CD4-positive, alpha-beta memory T cell (primary cell): ENCODE data around the gene SMC4. TPM values are rescaled to one million over a fixed set of nuclear protein-coding genes. Genes with fewer than 3 reads are reported as not detected.

Experiments used
- CTCF ChIA-PET: fragments of 350-600 bp; sonication (Branson Sonifier 250); formaldehyde crosslinking; loops from one replicate; lab custom pipeline; 2021; ENCODE audit warnings: inconsistent platforms; ENCODE audit not compliant: partially characterized antibody; lab: Charles Lee
- POLR2A ChIA-PET: fragments of 350-600 bp; sonication (Branson Sonifier 250); formaldehyde crosslinking; loops from one replicate; lab custom pipeline; 2021; ENCODE audit not compliant: partially characterized antibody; lab: Charles Lee
- DNase-seq, 5 donors: peaks; one replicate each; pipeline versions ENCODE4 v3.0.0 to v3.0.0-alpha.2; 2020 to 2022; ENCODE audit warnings: mixed read lengths in 1 of 5
- H3K27ac ChIP-seq: one replicate; pipeline ENCODE4 v1.7.0; 2013; ENCODE audit warnings: low read depth, low read length
- H3K27me3 ChIP-seq: 2 replicates; pipeline ENCODE4 v1.7.0; 2013; ENCODE audit warnings: mild to moderate bottlenecking, low read length, moderate library complexity; ENCODE audit not compliant: insufficient read depth
- H3K36me3 ChIP-seq: 2 replicates; pipeline ENCODE4 v1.7.0; 2013; ENCODE audit warnings: mild to moderate bottlenecking, low read length, moderate library complexity; ENCODE audit not compliant: insufficient read depth
- H3K4me1 ChIP-seq: 2 replicates; pipeline ENCODE4 v1.7.0; 2013; ENCODE audit warnings: mild to moderate bottlenecking, low read length, moderate library complexity; ENCODE audit not compliant: insufficient read depth
- H3K4me3 ChIP-seq, 2 donors: one replicate each; pipeline ENCODE4 v1.7.0; 2013; ENCODE audit warnings: low read length in 2 of 2, mild to moderate bottlenecking in 1 of 2
- H3K9me3 ChIP-seq, 2 donors: one replicate each; pipeline ENCODE4 v1.7.0; 2013; ENCODE audit warnings: low read length in 2 of 2, control low read depth in 1 of 2; ENCODE audit not compliant: control insufficient read depth in 1 of 2
- H3K27ac Mint-ChIP-seq, 7 donors: one replicate each; pipeline ENCODE4 v1.8.0; 2020 to 2021; ENCODE audit warnings: mixed read lengths in 7 of 7, mild to moderate bottlenecking in 6 of 7, inconsistent platforms in 3 of 7, moderate library complexity in 3 of 7
- H3K27me3 Mint-ChIP-seq, 2 donors: one replicate each; pipeline ENCODE4 v1.8.0; 2020 to 2021; ENCODE audit warnings: mixed read lengths in 2 of 2
- H3K36me3 Mint-ChIP-seq, 2 donors: one replicate each; pipeline ENCODE4 v1.8.0; 2020 to 2021; ENCODE audit warnings: mixed read lengths in 2 of 2, inconsistent platforms in 1 of 2, mild to moderate bottlenecking in 1 of 2
- H3K4me1 Mint-ChIP-seq, 4 donors: one replicate each; pipeline ENCODE4 v1.8.0; 2020 to 2021; ENCODE audit warnings: mixed read lengths in 4 of 4, mild to moderate bottlenecking in 1 of 4
- H3K4me3 Mint-ChIP-seq, 8 donors: one replicate each; pipeline ENCODE4 v1.8.0; 2020 to 2021; ENCODE audit warnings: mixed read lengths in 8 of 8, mild to moderate bottlenecking in 7 of 8, moderate library complexity in 6 of 8, inconsistent platforms in 3 of 8
- H3K9me3 Mint-ChIP-seq, 8 donors: one replicate each; pipeline ENCODE4 v1.8.0; 2020 to 2021; ENCODE audit warnings: mixed read lengths in 8 of 8, mild to moderate bottlenecking in 5 of 8, inconsistent platforms in 3 of 8, moderate library complexity in 1 of 8
- intact Hi-C: fragments of 100-400 bp; cut with micrococcal nuclease; formaldehyde crosslinking; loops from one replicate; pipeline ENCODE4 v1.15.1; 2023
- polyA plus RNA-seq, 2 donors: library from polyadenylated mRNA; unstranded; fragments of 300-500 nt; fragmentation: Illumina TruSeq; gene quantifications; one replicate each; pipeline ENCODE4 v1.2.3, GENCODE V29; 2021
- total RNA-seq, 2 experiments: library from RNA; stranded (reverse); gene quantifications; one replicate each; pipeline ENCODE4 v1.2.3, GENCODE V29; 2021

Gene SMC4
- total and polyA plus RNA-seq, 4 experiments from 2014 or later: 33.2 to 74.3 (median 66.7) TPM

DNA sequence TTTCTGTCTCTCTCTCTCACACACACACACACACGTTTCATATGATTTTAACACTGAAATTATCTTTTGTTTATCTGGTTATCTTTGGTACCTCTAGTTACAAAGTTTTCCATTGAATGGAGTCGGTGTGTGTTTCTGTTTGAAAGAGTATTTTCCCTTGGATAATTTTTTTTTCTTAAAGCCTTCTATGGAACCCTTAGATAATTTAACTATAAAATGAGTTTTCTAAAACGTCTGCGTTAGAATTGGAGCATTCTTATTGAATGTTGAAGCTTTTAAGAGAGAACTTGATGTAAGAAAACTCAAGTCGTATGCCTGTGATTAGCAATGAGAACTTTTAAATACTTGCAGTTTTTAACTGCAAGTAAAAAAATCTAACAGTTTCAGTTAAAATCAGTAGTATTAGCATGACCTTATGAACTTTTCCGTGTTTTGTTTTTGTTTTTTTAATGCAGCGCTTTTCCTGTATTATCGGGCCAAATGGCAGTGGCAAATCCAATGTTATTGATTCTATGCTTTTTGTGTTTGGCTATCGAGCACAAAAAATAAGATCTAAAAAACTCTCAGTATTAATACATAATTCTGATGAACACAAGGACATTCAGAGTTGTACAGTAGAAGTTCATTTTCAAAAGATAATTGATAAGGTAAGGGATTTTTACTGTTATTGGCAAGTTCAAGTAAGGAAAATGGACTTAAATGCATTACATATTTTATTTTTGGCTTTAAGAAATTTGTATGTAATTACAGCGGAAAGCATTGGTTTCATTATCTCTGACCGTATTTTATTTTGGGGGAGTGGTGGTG lies 3.0 kb downstream of the SMC4 start:
- Mint-ChIP-seq H3K27ac (peak overlapping the region; percentile 6 to 89 (median 70)), H3K4me1 (peaks cover 30 to 53% (median 36%) of the 10 kb centered on the region in 4 donors), H3K36me3 (peaks cover 4 to 40% of the 10 kb centered on the region in 2 donors), H3K9me3 (peaks cover 0 to 11% (median under 1%) of the 10 kb centered on the region in 8 donors), H3K4me3 (peak overlapping the region; percentile 69 to 98 (median 92)), H3K27me3 (no peaks in the 10 kb centered on the region)
- Histone ChIP-seq H3K4me1 (peaks cover 41% of the 10 kb centered on the region), H3K9me3 (no peaks in the 10 kb centered on the region), H3K36me3 (no peaks in the 10 kb centered on the region), H3K27ac (peak overlapping the region; percentile 91), H3K27me3 (no peaks in the 10 kb centered on the region), H3K4me3 (peak overlapping the region in 1 of 2 donors; percentile 15)
- peak in 1 of 5 donors; percentile 4 for DNase-seq
- CTCF ChIA-PET: interaction anchor here (1.0 to 2.6 kb wide), 5 partner anchors 9 to 413 kb away, joined by 4 to 21 read pairs (median 6); partner anchors contain the start of genes IL12A and TRIM59
- POLR2A ChIA-PET: interaction anchor here (0.6 to 3.1 kb wide), 5 partner anchors 10 to 285 kb away, joined by 3 to 9 read pairs (median 4); partner anchors contain the start of genes KPNA4 and TRIM59
- intact Hi-C loops: loop anchor here (5.0 kb wide), 1 partner anchor 175 kb away; the partner anchor contains the start of gene C3orf80

DNA sequence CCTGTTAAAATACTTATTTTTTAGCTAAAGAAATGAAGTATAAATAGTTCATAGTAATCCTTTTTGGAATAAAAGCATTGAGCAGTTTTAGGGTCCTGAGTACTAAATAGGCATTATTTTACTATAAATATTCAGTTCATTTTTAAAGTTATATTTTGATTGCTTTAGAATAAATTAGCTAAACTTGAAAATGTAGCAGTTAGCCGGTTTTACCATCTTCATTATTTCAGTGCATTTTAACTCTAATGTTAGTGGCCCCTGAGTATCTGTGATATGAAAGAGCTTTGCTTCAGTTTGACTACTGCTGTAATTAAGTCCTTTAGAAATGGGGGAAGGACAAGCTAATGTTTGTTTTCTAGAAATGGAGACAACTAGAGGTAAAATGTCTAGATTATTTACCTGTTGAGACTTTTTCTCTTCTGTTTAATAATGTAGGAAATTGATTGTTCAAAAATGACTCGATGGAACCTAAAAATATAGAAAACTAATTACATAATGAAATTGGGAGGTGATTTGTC lies 3.6 kb downstream of the SMC4 start:
- no peaks in the 10 kb centered on the region for H3K9me3 ChIP-seq
- Mint-ChIP-seq H3K4me1 (peaks cover 29 to 51% (median 36%) of the 10 kb centered on the region in 4 donors), H3K36me3 (peaks cover 4 to 42% of the 10 kb centered on the region in 2 donors), H3K27ac (peak overlapping the region in 5 of 7 donors; percentile 22 to 85 (median 66)), H3K4me3 (peak overlapping the region; percentile 70 to 98 (median 92)), H3K27me3 (no peaks in the 10 kb centered on the region), H3K9me3 (peaks cover 0 to 11% (median under 1%) of the 10 kb centered on the region in 8 donors)
- intact Hi-C loops: loop anchor here (5.0 kb wide), 1 partner anchor 176 kb away; the partner anchor contains the start of gene C3orf80
- ChIA-PET POLR2A (interaction anchor here (0.6 to 3.1 kb wide), 6 partner anchors 9 to 364 kb away, joined by 3 to 9 read pairs (median 4); partner anchors contain the start of genes KPNA4 and TRIM59), CTCF (interaction anchor here (0.6 to 2.6 kb wide), 4 partner anchors 8 to 371 kb away, joined by 3 to 21 read pairs (median 6); no protein-coding TSS in a partner anchor)
- H3K4me1 ChIP-seq: peaks cover 37% of the 10 kb centered on the region
- peak overlapping the region in 1 of 2 donors; percentile 15 for H3K4me3 ChIP-seq
- peak overlapping the region; percentile 91 for H3K27ac ChIP-seq
- no peak for DNase-seq
- H3K27me3 ChIP-seq: no peaks in the 10 kb centered on the region
- H3K36me3 ChIP-seq: no peaks in the 10 kb centered on the region

DNA sequence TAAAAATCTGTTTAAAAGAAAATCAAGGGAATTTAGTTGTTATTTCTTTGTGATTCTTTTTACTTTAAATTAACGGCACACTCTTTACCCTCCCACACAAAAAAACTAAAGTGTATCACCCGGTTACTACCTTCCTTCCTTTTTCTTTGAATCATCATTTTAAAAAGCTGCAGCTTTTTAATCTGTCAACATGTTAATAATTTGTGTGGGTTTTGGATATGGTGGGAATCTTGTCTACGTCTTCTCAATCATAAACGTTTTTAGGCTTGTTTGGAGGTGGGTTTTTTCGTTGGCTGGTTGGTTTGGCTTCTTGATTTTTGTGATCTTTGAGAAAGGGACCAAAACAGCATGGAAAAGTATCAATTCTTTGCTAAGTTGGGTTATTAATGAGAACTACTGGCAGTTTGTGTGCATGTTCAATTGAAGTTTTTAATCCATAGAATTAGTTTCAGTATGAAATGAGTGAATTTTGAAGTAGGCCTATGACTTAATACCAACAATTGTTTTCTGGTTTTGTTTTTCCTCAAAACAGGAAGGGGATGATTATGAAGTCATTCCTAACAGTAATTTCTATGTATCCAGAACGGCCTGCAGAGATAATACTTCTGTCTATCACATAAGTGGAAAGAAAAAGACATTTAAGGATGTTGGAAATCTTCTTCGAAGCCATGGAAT lies 4.5 kb downstream of the SMC4 start:
- H3K4me3 ChIP-seq: peak overlapping the region in 1 of 2 donors; percentile 36
- ChIA-PET POLR2A (interaction anchor here (0.9 to 3.1 kb wide), 3 partner anchors 8 to 46 kb away, joined by 4 to 9 read pairs (median 9); partner anchors contain the start of gene TRIM59), CTCF (interaction anchor here (0.6 to 2.6 kb wide), 2 partner anchors 9 to 12 kb away, joined by 3 to 21 read pairs; no protein-coding TSS in a partner anchor)
- Mint-ChIP-seq H3K27me3 (no peaks in the 10 kb centered on the region), H3K4me1 (peaks cover 25 to 50% (median 31%) of the 10 kb centered on the region in 4 donors), H3K36me3 (peaks cover 4 to 38% of the 10 kb centered on the region in 2 donors), H3K9me3 (peaks cover 0 to 11% (median under 1%) of the 10 kb centered on the region in 8 donors), H3K27ac (peak overlapping the region; percentile 26 to 90 (median 66)), H3K4me3 (peak overlapping the region; percentile 67 to 88 (median 82))
- no peak for DNase-seq
- no peaks in the 10 kb centered on the region for H3K27me3 ChIP-seq
- peaks cover 31% of the 10 kb centered on the region for H3K4me1 ChIP-seq
- peak overlapping the region; percentile 31 for H3K27ac ChIP-seq
- H3K9me3 ChIP-seq: no peaks in the 10 kb centered on the region
- intact Hi-C loops: loop anchor here (5.0 kb wide), 1 partner anchor 177 kb away; the partner anchor contains the start of gene C3orf80
- H3K36me3 ChIP-seq: no peaks in the 10 kb centered on the region

DNA sequence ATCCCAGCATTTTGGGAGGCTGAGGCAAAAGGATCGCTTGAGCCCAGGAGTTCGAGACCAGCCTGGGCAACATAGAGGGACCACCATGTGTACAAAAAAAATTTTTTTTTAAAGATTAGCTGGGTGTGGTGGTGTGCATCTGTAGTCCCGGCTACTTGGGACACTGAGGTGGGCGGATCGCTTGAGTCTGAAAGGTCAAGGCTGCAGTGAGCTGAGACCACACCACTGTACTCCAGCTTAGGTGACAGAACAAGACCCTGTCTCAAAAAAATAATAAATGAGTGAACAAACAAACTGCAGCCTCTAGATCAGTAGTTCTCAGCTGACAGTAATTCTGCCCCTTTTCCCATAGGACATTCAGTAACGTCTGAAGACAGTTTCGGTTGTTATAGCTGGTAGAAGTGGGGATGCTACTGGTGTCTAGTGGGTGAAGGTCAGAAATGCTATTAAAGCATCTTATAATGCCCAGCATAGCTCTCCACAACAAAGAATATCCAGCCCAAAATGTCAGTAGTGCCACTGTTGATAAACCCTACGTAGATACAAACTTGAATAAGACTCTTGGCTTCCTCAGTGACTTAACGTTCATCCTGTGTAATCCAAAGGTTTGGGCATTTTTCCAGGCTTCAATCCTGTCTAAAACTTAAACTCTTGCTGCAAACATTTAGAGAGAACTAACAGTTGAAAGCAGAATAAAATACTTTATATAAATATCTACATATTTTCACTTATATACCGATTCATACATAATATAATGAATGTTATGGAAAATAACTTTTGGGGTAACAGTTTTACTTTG lies 10.6 kb downstream of the SMC4 start:
- peaks cover under 1% of the 10 kb centered on the region for H3K4me1 ChIP-seq
- H3K9me3 ChIP-seq: no peaks in the 10 kb centered on the region
- DNase-seq: no peak
- Mint-ChIP-seq H3K27me3 (no peaks in the 10 kb centered on the region), H3K4me1 (peaks cover 0 to 11% (median 10%) of the 10 kb centered on the region in 4 donors), H3K4me3 (no peak overlapping the region), H3K36me3 (peaks cover 4 to 23% of the 10 kb centered on the region in 2 donors), H3K9me3 (no peaks in the 10 kb centered on the region), H3K27ac (peak overlapping the region in 2 of 7 donors; percentile 3 to 15)
- intact Hi-C loops: loop anchor here (5.0 kb wide), 1 partner anchor 68 kb away; no protein-coding TSS in a partner anchor
- no peaks in the 10 kb centered on the region for H3K36me3 ChIP-seq
- no peaks in the 10 kb centered on the region for H3K27me3 ChIP-seq
- CTCF ChIA-PET: interaction anchor here (1.0 to 3.9 kb wide), 7 partner anchors 8 to 581 kb away, joined by 3 to 21 read pairs (median 3); partner anchors contain the start of genes IFT80, IL12A and SMC4
- POLR2A ChIA-PET: interaction anchor here (0.6 to 2.5 kb wide), 7 partner anchors 9 to 1140 kb away, joined by 3 to 9 read pairs (median 4); partner anchors contain the start of genes SMC4 and TRIM59
- no peak overlapping the region for H3K4me3 ChIP-seq
- H3K27ac ChIP-seq: no peak overlapping the region

DNA sequence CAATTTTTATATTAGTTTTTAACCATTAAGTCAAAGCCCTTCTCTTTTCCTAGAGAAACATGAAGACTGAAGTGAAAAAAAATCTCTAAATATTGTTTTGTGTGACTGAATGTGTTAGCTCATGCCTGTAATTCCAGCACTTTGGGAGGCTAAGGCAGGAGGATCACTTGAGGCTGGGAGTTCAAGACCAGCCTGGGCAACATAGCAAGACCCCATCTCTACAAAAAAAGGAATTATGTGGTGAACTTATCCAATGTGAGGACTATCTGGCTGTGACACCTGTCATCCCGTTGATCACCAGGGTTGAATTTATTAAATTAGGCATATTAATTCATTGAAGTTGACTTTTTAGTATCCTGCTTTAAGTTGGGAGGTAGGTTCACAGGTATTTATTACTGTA lies 13.0 kb downstream of the SMC4 start:
- no peaks in the 10 kb centered on the region for H3K27me3 Mint-ChIP-seq
- no peaks in the 10 kb centered on the region for H3K36me3 ChIP-seq
- H3K4me1 Mint-ChIP-seq: peaks cover 10 to 21% (median 20%) of the 10 kb centered on the region in 4 donors
- H3K27me3 ChIP-seq: no peaks in the 10 kb centered on the region
- no peak overlapping the region for H3K4me3 Mint-ChIP-seq
- DNase-seq: no peak
- intact Hi-C loops: loop anchor here (2.0 to 5.0 kb wide), 2 partner anchors 70 to 1568 kb away; no protein-coding TSS in a partner anchor
- H3K9me3 ChIP-seq: no peaks in the 10 kb centered on the region
- POLR2A ChIA-PET: interaction anchor here (0.8 to 4.4 kb wide), 5 partner anchors 9 to 38 kb away, joined by 4 to 18 read pairs (median 4); partner anchors contain the start of genes SMC4 and TRIM59
- H3K4me1 ChIP-seq: peaks cover 13% of the 10 kb centered on the region
- no peak overlapping the region for H3K4me3 ChIP-seq
- no peak overlapping the region for H3K27ac ChIP-seq
- CTCF ChIA-PET: interaction anchor here (0.8 to 5.5 kb wide), 15 partner anchors 10 to 426 kb away, joined by 3 to 63 read pairs (median 10); partner anchors contain the start of genes IFT80, IL12A, SMC4 and TRIM59
- H3K27ac Mint-ChIP-seq: peak overlapping the region in 1 of 7 donors; percentile 4
- H3K9me3 Mint-ChIP-seq: no peaks in the 10 kb centered on the region
- H3K36me3 Mint-ChIP-seq: peaks cover 4 to 38% of the 10 kb centered on the region in 2 donors
